Measurements from ENCODE around the gene CFAP44. TPM values are rescaled to one million over a fixed set of nuclear protein-coding genes. Genes with fewer than 3 reads are reported as not detected.

Gene CFAP44
- total RNA-seq, result 0.16 and 0.19 TPM in 2 replicates

GRCh38 chr3:113441051-113441770 is at the start of gene CFAP44:
Gene CFAP44, minus strand, starts transcription at chr3:113441493. Its CDS starts 7,829 bp downstream, at chr3:113433664.

Other genes with a start within 250 kb of the CFAP44 start
- gene BOC, start 229.9 kb downstream of the CFAP44 start, total RNA-seq, result 5.2 and 7.8 TPM in 2 replicates
- gene SPICE1, start 73.7 kb upstream of the CFAP44 start, total RNA-seq, result 5.8 and 11.5 TPM in 2 replicates
- gene SIDT1, start 91.1 kb upstream of the CFAP44 start, total RNA-seq, result under 0.01 and 0.04 TPM in 2 replicates

Data from hair follicular keratinocyte (primary cell).